Vagina (tissue), 2 donors: Measurements from ENCODE around the gene RAD50.

ENCODE experiments used
- POLR2A ChIP-seq, 2 donors: fragments of 450-650 bp; IDR thresholded peaks; one replicate each; pipeline ENCODE4 v1.6.1; 2017; ENCODE audit warnings: antibody characterized with exemption in 2 of 2, mild to moderate bottlenecking in 2 of 2, moderate library complexity in 2 of 2
- POLR2AphosphoS5 ChIP-seq, 2 donors: sonication (generic); formaldehyde crosslinking; IDR thresholded peaks; one replicate each; pipeline ENCODE4 v1.9.0; 2017; ENCODE audit warnings: antibody characterized with exemption in 2 of 2, mild to moderate bottlenecking in 2 of 2, low read depth in 1 of 2; ENCODE audit not compliant: insufficient read depth in 1 of 2

- no peak for TF ChIP-seq POLR2A (IDR thresholded peaks at IDR 0.05)
- TF ChIP-seq POLR2AphosphoS5 (IDR thresholded peaks at IDR 0.05; ENCODE audit: insufficient read depth in 1 of 2, low read depth in 1 of 2): no peak
Observed at GRCh38 chr5:132690156-132690555, 133.4 kb downstream of the RAD50 start.
